IMR-90 (cell line): Measurements from ENCODE around the gene FAM131C. TPM values are rescaled to one million over a fixed set of nuclear protein-coding genes. Genes with fewer than 3 reads are reported as not detected.

ENCODE experiments used
- ATAC-seq: fragments of 200-7000 bp; cut with Tn5 transposase; 2 replicates; pipeline ENCODE4 v1.9.1; 2020; ENCODE audit warnings: low read depth, mild to moderate bottlenecking, moderate library complexity
- BruUV-seq: library from RNA; stranded (reverse); fragments of 400-500 nt; replicated peaks from 2 replicates; lab custom pipeline; 2021; lab: Mats Ljungman, UMichigan
- CTCF ChIA-PET: fragments of 300-600 bp; formaldehyde crosslinking; extraction: SDS; loops from one replicate; lab custom pipeline; 2021; ENCODE audit warnings: antibody characterized with exemption; lab: Yijun Ruan, JAX
- POLR2A ChIA-PET: fragments of 300-600 bp; sonication (Branson Sonifier 250); formaldehyde crosslinking; loops from one replicate; lab custom pipeline; 2022; ENCODE audit warnings: antibody characterized with exemption; ENCODE audit not compliant: unreplicated experiment; lab: Charles Lee
- DNase-seq: peaks from one replicate; pipeline ENCODE4 v3.0.0; 2013
- H2AFZ ChIP-seq: replicated peaks from 2 replicates; pipeline ENCODE3; 2013; ENCODE audit warnings: low read length, mild to moderate bottlenecking; ENCODE audit not compliant: poor library complexity
- H2AK5ac ChIP-seq: 2 replicates; pipeline ENCODE4 v1.6.1; 2013; ENCODE audit warnings: low read depth, low read length, inconsistent platforms
- H2AK9ac ChIP-seq: replicated peaks from 2 replicates; pipeline ENCODE3; 2013; ENCODE audit warnings: mild to moderate bottlenecking, low read depth, low read length, moderate library complexity; ENCODE audit not compliant: poor library complexity
- H2BK120ac ChIP-seq: 2 replicates; pipeline ENCODE4 v1.6.1; 2013; ENCODE audit warnings: low read depth, low read length, inconsistent platforms
- H2BK15ac ChIP-seq: 3 replicates; pipeline ENCODE4 v1.6.1; 2013; ENCODE audit warnings: low read depth, low read length, inconsistent platforms
- H2BK20ac ChIP-seq: 2 replicates; pipeline ENCODE4 v1.6.1; 2013; ENCODE audit warnings: low read depth, mild to moderate bottlenecking, inconsistent platforms, low read length, moderate library complexity
- H2BK5ac ChIP-seq: 2 replicates; pipeline ENCODE4 v1.6.1; 2013; ENCODE audit warnings: mild to moderate bottlenecking, low read depth, low read length, inconsistent platforms; ENCODE audit not compliant: poor library complexity, severe bottlenecking
- H3K14ac ChIP-seq: replicated peaks from 2 replicates; pipeline ENCODE4 v1.6.1; 2013; ENCODE audit warnings: low read depth, low read length, inconsistent platforms
- H3K18ac ChIP-seq: 2 replicates; pipeline ENCODE4 v1.6.1; 2013; ENCODE audit warnings: low read depth, low read length, control low read depth
- H3K23ac ChIP-seq: 2 replicates; pipeline ENCODE4 v1.6.1; 2013; ENCODE audit warnings: low read depth, low read length, inconsistent platforms
- H3K27ac ChIP-seq: 2 replicates; pipeline ENCODE4 v1.5.1; 2013; ENCODE audit warnings: mild to moderate bottlenecking, control low read depth, low read length; ENCODE audit not compliant: insufficient read depth
- H3K27me3 ChIP-seq: 2 replicates; pipeline ENCODE4 v1.6.1; 2013; ENCODE audit warnings: low read length; ENCODE audit not compliant: control insufficient read depth, insufficient read depth
- H3K36me3 ChIP-seq: 2 replicates; pipeline ENCODE4 v1.6.1; 2013; ENCODE audit warnings: low read length, mixed read lengths; ENCODE audit not compliant: control insufficient read depth, insufficient read depth
- H3K4ac ChIP-seq: 2 replicates; pipeline ENCODE4 v1.6.1; 2013; ENCODE audit warnings: low read depth, low read length, inconsistent platforms
- H3K4me1 ChIP-seq: 2 replicates; pipeline ENCODE4 v1.6.1; 2013; ENCODE audit warnings: low read length, mixed read lengths; ENCODE audit not compliant: control insufficient read depth, insufficient read depth
- H3K4me2 ChIP-seq: 2 replicates; pipeline ENCODE4 v1.6.1; 2013; ENCODE audit warnings: low read depth, mild to moderate bottlenecking, control low read depth, low read length, moderate library complexity
- H3K4me3 ChIP-seq: 2 replicates; pipeline ENCODE4 v1.5.1; 2013; ENCODE audit warnings: low read depth, mild to moderate bottlenecking, control low read depth, low read length, moderate library complexity; ENCODE audit not compliant: insufficient read depth
- H3K56ac ChIP-seq: 2 replicates; pipeline ENCODE4 v1.6.1; 2013; ENCODE audit warnings: low read length, inconsistent platforms; ENCODE audit not compliant: insufficient read depth; ENCODE audit errors: extremely low read depth
- H3K79me1 ChIP-seq, 2 experiments: 2 replicates each; pipeline ENCODE4 v1.6.1; 2013; ENCODE audit warnings: low read length in 2 of 2, inconsistent platforms in 1 of 2, low read depth in 1 of 2
- H3K9ac ChIP-seq: 2 replicates; pipeline ENCODE4 v1.6.1; 2013; ENCODE audit warnings: low read depth, low read length, control low read depth
- H3K9me1 ChIP-seq: 2 replicates; pipeline ENCODE4 v1.6.1; 2013; ENCODE audit warnings: low read length, inconsistent platforms; ENCODE audit not compliant: insufficient read depth
- H3K9me3 ChIP-seq: 2 replicates; pipeline ENCODE4 v1.6.1; 2013; ENCODE audit warnings: low read length; ENCODE audit not compliant: control insufficient read depth, insufficient read depth
- H4K20me1 ChIP-seq: 2 replicates; pipeline ENCODE4 v1.6.1; 2013; ENCODE audit warnings: low read length, inconsistent platforms; ENCODE audit not compliant: insufficient read depth
- H4K5ac ChIP-seq: 2 replicates; pipeline ENCODE4 v1.6.1; 2013; ENCODE audit warnings: mild to moderate bottlenecking, low read depth, low read length, control low read depth
- H4K8ac ChIP-seq, 2 experiments: 2 replicates each; pipeline ENCODE4 v1.6.1; 2013; ENCODE audit warnings: low read depth in 2 of 2, low read length in 2 of 2, control low read depth in 1 of 2, inconsistent platforms in 1 of 2
- H4K91ac ChIP-seq: 2 replicates; pipeline ENCODE4 v1.6.1; 2013; ENCODE audit warnings: low read depth, low read length, inconsistent platforms; ENCODE audit not compliant: insufficient read depth
- CHD1 ChIP-seq: IDR thresholded peaks from 2 replicates; pipeline ENCODE4 v1.6.1; 2012; ENCODE audit warnings: low read depth, low read length, improper control_type of control experiment
- CTCF ChIP-seq: conservative IDR thresholded peaks from 2 replicates; pipeline ENCODE4 v1.5.1; 2012; ENCODE audit warnings: mild to moderate bottlenecking, low read depth, low read length, improper control_type of control experiment
- ELK1 ChIP-seq: fragments of 150-350 bp; IDR thresholded peaks from 2 replicates; pipeline ENCODE4 v1.6.1; 2016; ENCODE audit warnings: low read depth, mild to moderate bottlenecking, low read length, moderate library complexity, borderline replicate concordance
- MAFK ChIP-seq: IDR thresholded peaks from 2 replicates; pipeline ENCODE4 v1.6.1; 2012; ENCODE audit warnings: low read depth, low read length, improper control_type of control experiment
- MAZ ChIP-seq: IDR thresholded peaks from 2 replicates; pipeline ENCODE4 v1.6.1; 2012; ENCODE audit warnings: low read depth, mild to moderate bottlenecking, low read length, improper control_type of control experiment, moderate library complexity, borderline replicate concordance
- MXI1 ChIP-seq: IDR thresholded peaks from 2 replicates; pipeline ENCODE4 v1.6.1; 2012; ENCODE audit warnings: low read depth, mild to moderate bottlenecking, low read length, moderate library complexity, borderline replicate concordance
- POLR2A ChIP-seq: IDR thresholded peaks from 2 replicates; pipeline ENCODE4 v1.6.1; 2012; ENCODE audit warnings: mild to moderate bottlenecking, low read depth, low read length
- RFX5 ChIP-seq: IDR thresholded peaks from 2 replicates; pipeline ENCODE4 v1.8.0; 2012; ENCODE audit warnings: low read depth, mild to moderate bottlenecking, low read length, moderate library complexity
- WGBS, 2 experiments: methylation state at CpG; one replicate each; pipeline versions ENCODE4 v1.1.5 to v1.1.7; 2013; ENCODE audit warnings: missing lambda C conversion rate in 2 of 2; ENCODE audit not compliant: insufficient read length in 1 of 2; ENCODE audit errors: extremely low coverage in 2 of 2; 5-methylcytosine and 5-hydroxymethylcytosine counted together
- dilution Hi-C: fragments of 300-500 bp; cut with HindIII; formaldehyde crosslinking; loops from one replicate; pipeline ENCODE4 v1.14.3; 2018; ENCODE audit warnings: low sequenced_read_pairs; ENCODE audit not compliant: unreplicated experiment
- in situ Hi-C: fragments of 300-500 bp; cut with MboI; formaldehyde crosslinking; loops from 3 replicates; pipeline ENCODE4 v1.14.3; 2019; ENCODE audit warnings: low sequenced_read_pairs, inconsistent platforms, mixed read lengths
- intact Hi-C: fragments of 100-400 bp; cut with micrococcal nuclease; formaldehyde crosslinking; loops from 2 replicates; pipeline ENCODE4 v1.10.0; 2022
- polyA plus RNA-seq, 3 experiments: library from polyadenylated mRNA; depleted of rRNA; stranded (reverse); fragments of >200 nt; gene quantifications; 2 replicates each; pipeline ENCODE4 v1.2.3, GENCODE V29; 2012; ENCODE audit warnings: low replicate concordance in 1 of 3
- total RNA-seq: library from RNA; depleted of rRNA; stranded (reverse); fragments of >200 nt; gene quantifications from 2 replicates; pipeline ENCODE4 v1.2.3, GENCODE V29; 2012

FAM131C gene
- total and polyA plus RNA-seq, 2 of the 4 experiments (the other 2 are of a cell fraction) = 0.18 to 1.0 TPM

- in situ Hi-C loops (no loop called here), dilution Hi-C loops (no loop called here), intact Hi-C loops (no loop called here)
- Histone ChIP-seq H3K9me1 (no peaks in the 10 kb centered on the region), H4K91ac (no peak overlapping the region), H3K23ac (no peak overlapping the region), H3K56ac (no peak overlapping the region), H3K79me1 (no peaks in the 10 kb centered on the region; a peak in 1 of 4 replicates), H3K4ac (no peak overlapping the region), H3K4me3 (no peak overlapping the region), H2AK5ac (no peak overlapping the region), H3K27ac (no peak overlapping the region), H2BK120ac (no peak overlapping the region), H2AK9ac (no peak overlapping the region), H3K14ac (no peak overlapping the region), H2BK15ac (no peak overlapping the region), H4K8ac (no peak overlapping the region), H3K4me1 (peaks cover 18% of the 10 kb centered on the region), H4K20me1 (no peaks in the 10 kb centered on the region), H3K4me2 (no peak overlapping the region), H3K36me3 (no peaks in the 10 kb centered on the region), H3K18ac (no peak overlapping the region), H2AFZ (peak overlapping the region; percentile 32), H3K9ac (no peak overlapping the region), H2BK20ac (no peak overlapping the region), H3K9me3 (peaks cover 4% of the 10 kb centered on the region), H2BK5ac (no peak overlapping the region), H4K5ac (no peak overlapping the region), H3K27me3 (no peaks in the 10 kb centered on the region; the same call in 1 of the 2 replicates)
- CTCF ChIA-PET = no interaction called here
- BruUV-seq = no TSS peak
- POLR2A ChIA-PET = interaction anchor here (0.6 to 1.1 kb wide), 2 partner anchors 11 to 299 kb away, joined by 6 to 9 read pairs; no protein-coding TSS in a partner anchor
- WGBS, 2 experiments = no CpG with 5 or more reads among the region's 1 CpG
- DNase-seq (peak; percentile 32), ATAC-seq (no peak)
- TF ChIP-seq CHD1 (no peak), RFX5 (no peak), POLR2A (no peak), CTCF (no peak), MXI1 (no peak), ELK1 (no peak), MAFK (no peak), MAZ (no peak)
Measured at GRCh38 chr1:16109571-16109970, 36.1 kb upstream of the FAM131C start.
